A549 (cell line): Measurements from ENCODE around the gene MAFG. TPM values are rescaled to one million over a fixed set of nuclear protein-coding genes. Genes with fewer than 3 reads are reported as not detected.
A peak's percentile ranks its signal among the peaks of the same experiment; 100 is the strongest.

Experiments used
- ATAC-seq, 2 experiments: fragments of 200-7000 bp in 1 of 2; fragments of >200 bp in 1 of 2; cut with Nextera tagmentation in 1 of 2; cut with Tn5 transposase in 1 of 2; 3 replicates each; pipeline versions ENCODE4 v1.8.0 to v1.9.1; 2018 to 2020; ENCODE audit warnings: mild to moderate bottlenecking in 1 of 2, moderate library complexity in 1 of 2
- CTCF ChIA-PET: fragments of 300-600 bp; sonication (Branson Sonifier 250); formaldehyde crosslinking; extraction: SDS; loops from one replicate; lab custom pipeline; 2021; ENCODE audit warnings: antibody characterized with exemption, inconsistent platforms; lab: Yijun Ruan, JAX
- POLR2A ChIA-PET: fragments of 350-600 bp; formaldehyde crosslinking; extraction: SDS; loops from one replicate; lab custom pipeline; 2021; ENCODE audit warnings: antibody characterized with exemption, inconsistent platforms; lab: Yijun Ruan, JAX
- DNase-seq, 2 experiments: peaks; one replicate each; pipeline versions ENCODE4 v3.0.0 to v3.0.0-alpha.2; 2011 to 2016; ENCODE audit warnings: low read depth in 1 of 2, low spot score in 1 of 2
- FAIRE-seq: peaks from 2 replicates; lab custom pipeline; 2011; peaks lifted over from hg19 to GRCh38; lab: Jason Lieb, UNC
- H3K27ac ChIP-seq, 2 experiments: fragments of >200 bp; sonication (Bioruptor Twin); formaldehyde crosslinking; 3 replicates each; pipeline ENCODE4 v1.5.1; 2016 to 2017
- H3K4me1 ChIP-seq: fragments of >200 bp; sonication (Bioruptor Twin); formaldehyde crosslinking; 3 replicates; pipeline ENCODE4 v1.6.1; 2016
- H3K4me2 ChIP-seq: fragments of >200 bp; sonication (Bioruptor Twin); formaldehyde crosslinking; 3 replicates; pipeline ENCODE4 v1.6.1; 2016
- H3K4me3 ChIP-seq: fragments of >200 bp; sonication (Bioruptor Twin); formaldehyde crosslinking; 3 replicates; pipeline ENCODE4 v1.5.1; 2016
- H3K9me3 ChIP-seq: fragments of >200 bp; sonication (Bioruptor Twin); formaldehyde crosslinking; 3 replicates; pipeline ENCODE4 v1.6.1; 2016
- CBX2 ChIP-seq: fragments of 200-600 bp; sonication (generic); IDR thresholded peaks from 2 replicates; pipeline ENCODE4 v1.6.1; 2016; ENCODE audit warnings: low read depth, mild to moderate bottlenecking, borderline replicate concordance
- CHD2 ChIP-seq: fragments of 150-350 bp; IDR thresholded peaks from 2 replicates; pipeline ENCODE4 v1.6.1; 2014; ENCODE audit warnings: low read length; ENCODE audit not compliant: partially characterized antibody
- CHD4 ChIP-seq: fragments of 200-600 bp; sonication (generic); IDR thresholded peaks from 2 replicates; pipeline ENCODE4 v1.6.1; 2016; ENCODE audit warnings: antibody characterized with exemption, mild to moderate bottlenecking, borderline replicate concordance
- EHMT2 ChIP-seq: fragments of 200-600 bp; sonication (generic); IDR thresholded peaks from 2 replicates; pipeline ENCODE4 v1.6.1; 2016; ENCODE audit warnings: antibody characterized with exemption, low read depth, mild to moderate bottlenecking, moderate library complexity
- FOSB ChIP-seq: fragments of 250-450 bp; sonication (Bioruptor Pico); IDR thresholded peaks from 2 replicates; pipeline ENCODE4 v1.5.0; 2020; ENCODE audit warnings: mild to moderate bottlenecking, moderate library complexity
- FOXS1 ChIP-seq: fragments of 250-450 bp; sonication (Bioruptor Pico); IDR thresholded peaks from 2 replicates; pipeline ENCODE4 v1.5.0; 2020; ENCODE audit warnings: mild to moderate bottlenecking, moderate library complexity
- GATA3 ChIP-seq: IDR thresholded peaks from 2 replicates; pipeline ENCODE4 v1.6.1; 2012; ENCODE audit warnings: borderline replicate concordance
- HOXA7 ChIP-seq: fragments of 250-450 bp; sonication (Bioruptor Pico); IDR thresholded peaks from 2 replicates; pipeline ENCODE4 v1.5.0; 2020; ENCODE audit warnings: mild to moderate bottlenecking, moderate library complexity
- HOXB5 ChIP-seq: fragments of 250-450 bp; sonication (Bioruptor Pico); IDR thresholded peaks from 2 replicates; pipeline ENCODE4 v1.5.0; 2020; ENCODE audit warnings: mild to moderate bottlenecking, moderate library complexity
- KDM5A ChIP-seq: fragments of 200-600 bp; sonication (generic); IDR thresholded peaks from 2 replicates; pipeline ENCODE4 v1.6.1; 2016; ENCODE audit warnings: antibody characterized with exemption, mild to moderate bottlenecking
- MAFK ChIP-seq: fragments of 450-650 bp; IDR thresholded peaks from 2 replicates; pipeline ENCODE4 v1.6.1; 2014; ENCODE audit not compliant: partially characterized antibody
- RAD21 ChIP-seq, 2 experiments: fragments of >200 bp in 1 of 2; sonication (Bioruptor Twin) in 1 of 2; formaldehyde crosslinking in 1 of 2; IDR thresholded peaks in 1 of 2; conservative IDR thresholded peaks in 1 of 2; 2 replicates in 1 of 2; 3 replicates in 1 of 2; pipeline ENCODE4 v1.6.1; 2012 to 2018; ENCODE audit warnings: inconsistent platforms in 1 of 2
- RARB ChIP-seq: fragments of 250-450 bp; sonication (Bioruptor Pico); IDR thresholded peaks from 2 replicates; pipeline ENCODE4 v1.8.0; 2021; ENCODE audit warnings: mild to moderate bottlenecking, moderate library complexity
- RFX5 ChIP-seq: fragments of 450-650 bp; IDR thresholded peaks from 2 replicates; pipeline ENCODE4 v1.7.1; 2014; ENCODE audit warnings: antibody characterized with exemption, mild to moderate bottlenecking, moderate library complexity
- RNF2 ChIP-seq: fragments of 200-600 bp; sonication (generic); IDR thresholded peaks from 2 replicates; pipeline ENCODE4 v1.6.1; 2016; ENCODE audit warnings: low read depth, mild to moderate bottlenecking, antibody characterized with exemption, moderate library complexity, borderline replicate concordance
- SMC3 ChIP-seq: fragments of >200 bp; sonication (Bioruptor Twin); formaldehyde crosslinking; IDR thresholded peaks from 3 replicates; pipeline ENCODE4 v1.6.1; 2018; ENCODE audit warnings: inconsistent platforms
- TFCP2L1 ChIP-seq: fragments of 250-450 bp; sonication (Bioruptor Pico); IDR thresholded peaks from 2 replicates; pipeline ENCODE4 v1.5.0; 2021; ENCODE audit warnings: mild to moderate bottlenecking
- ZC3H11A ChIP-seq: fragments of 450-650 bp; IDR thresholded peaks from 2 replicates; pipeline ENCODE4 v1.6.1; 2014; ENCODE audit warnings: antibody characterized with exemption, mild to moderate bottlenecking
- ZNF302 ChIP-seq: fragments of 250-450 bp; sonication (Bioruptor Pico); IDR thresholded peaks from 2 replicates; pipeline ENCODE4 v1.9.0; 2021; ENCODE audit warnings: inconsistent platforms, mild to moderate bottlenecking, moderate library complexity
- WGBS: methylation state at CpG from one replicate; pipeline ENCODE4 v1.1.6; 2017; ENCODE audit errors: missing lambda C conversion rate; 5-methylcytosine and 5-hydroxymethylcytosine counted together
- polyA plus RNA-seq, 4 experiments: library from polyadenylated mRNA; depleted of rRNA in 3 of 4; stranded (reverse); fragments of >200 nt; fragmentation: RNase III in 1 of 4; extraction: RNeasy Plus Mini Kit Qiagen cat#74134 plus additional on column Dnase treatment in 1 of 4; gene quantifications; 2 replicates in 3 of 4; 3 replicates in 1 of 4; pipeline ENCODE4 v1.2.3, GENCODE V29; 2011 to 2017
- TF ChIP-seq, protein P1 (sequence below): fragments of >200 bp; sonication (Bioruptor Twin); formaldehyde crosslinking; IDR thresholded peaks from 2 replicates; pipeline ENCODE4 v1.6.1; 2016
- TF ChIP-seq, protein P2 (sequence below): IDR thresholded peaks from 2 replicates; pipeline ENCODE4 v1.6.1; 2012; ENCODE audit warnings: low read depth, borderline replicate concordance
- TF ChIP-seq, protein P3 (sequence below): fragments of 200-600 bp; sonication (generic); IDR thresholded peaks from 2 replicates; pipeline ENCODE4 v1.6.1; 2016; ENCODE audit warnings: antibody characterized with exemption, mild to moderate bottlenecking, moderate library complexity
- TF ChIP-seq, protein P4 (sequence below): IDR thresholded peaks from 2 replicates; pipeline ENCODE4 v1.6.1; 2012

MAFG gene
- polyA plus RNA-seq, 2 of the 4 experiments (the other 2 are of a cell fraction), result 47.9 to 57.9 TPM

DNA sequence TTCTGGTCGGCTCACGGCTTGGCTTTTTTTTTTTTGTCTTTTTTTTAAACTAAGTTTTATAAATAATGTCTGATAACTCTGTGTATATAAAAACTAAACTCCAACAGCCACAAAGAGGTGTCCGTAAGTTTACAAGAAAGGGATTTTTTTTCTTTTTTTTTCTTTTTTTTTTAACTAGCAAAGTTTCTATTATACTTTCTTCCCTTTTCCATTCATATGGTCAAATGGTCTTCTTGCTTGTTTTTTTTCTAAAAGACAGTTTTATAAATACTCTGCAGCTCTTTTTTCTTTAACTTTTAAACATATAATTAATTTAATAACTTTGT, 6.0 kb downstream of the MAFG start:
- FAIRE-seq, result no peak

DNA sequence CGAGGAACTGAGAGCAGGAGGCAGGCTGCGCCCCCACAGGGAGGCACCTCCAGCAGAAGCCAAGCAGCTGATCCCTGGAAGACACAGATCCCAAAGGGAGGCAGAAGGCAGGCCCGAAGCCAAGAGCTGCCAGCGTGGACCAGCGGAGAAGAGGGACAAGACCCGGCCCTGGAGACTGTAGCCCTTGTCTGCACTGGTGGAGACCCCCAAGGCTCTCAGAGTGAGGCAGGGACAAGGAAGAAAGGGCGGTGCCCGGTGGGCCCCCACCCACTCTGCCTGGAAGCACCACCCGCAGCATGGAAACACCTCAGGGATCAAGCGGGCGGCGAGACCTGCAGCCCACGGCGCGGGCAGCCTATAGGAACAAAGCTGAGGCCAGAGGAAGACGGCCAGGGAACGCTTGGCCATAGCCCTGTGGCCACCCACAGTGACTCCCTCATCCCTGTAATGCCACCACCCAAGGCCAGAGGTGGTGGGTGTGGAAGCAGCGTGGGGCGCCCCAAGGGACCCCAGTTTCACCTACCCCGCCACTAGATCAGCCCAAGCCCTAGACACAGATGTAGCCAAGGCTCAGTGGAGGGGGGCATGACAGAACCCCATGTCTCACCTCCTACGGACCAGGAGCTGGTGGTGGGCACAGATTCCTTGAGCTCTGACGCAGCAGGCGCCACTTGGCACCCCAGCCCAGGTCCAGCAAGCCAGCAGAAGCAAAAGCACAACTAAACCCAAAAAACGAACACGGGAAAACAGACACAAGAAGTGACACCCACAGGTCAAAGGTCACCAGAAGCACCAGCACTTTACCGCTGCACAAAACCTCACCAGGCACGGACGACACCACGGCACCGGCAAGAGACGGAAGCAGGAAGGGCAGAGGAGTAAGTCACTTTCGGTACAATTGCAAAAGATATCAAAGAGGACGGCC, 6.7 kb downstream of the MAFG start:
- ATAC-seq (no peak), DNase-seq (no peak), FAIRE-seq (no peak)
- POLR2A ChIA-PET, result no interaction called here
- Histone ChIP-seq H3K27ac (peak overlapping the region in 1 of 2 experiments; percentile 54; a peak in 3 of 6 replicates), H3K9me3 (no peaks in the 10 kb centered on the region), H3K4me2 (peak overlapping the region; percentile 96), H3K4me3 (no peak overlapping the region), H3K4me1 (peaks cover 85% of the 10 kb centered on the region)
- CTCF ChIA-PET, result interaction anchor here (2.2 to 2.3 kb wide), 2 partner anchors 14 to 39 kb away, joined by 6 to 8 read pairs; no protein-coding TSS in a partner anchor
- TF ChIP-seq ZNF302, result no peak
- TF ChIP-seq, protein P1, sequence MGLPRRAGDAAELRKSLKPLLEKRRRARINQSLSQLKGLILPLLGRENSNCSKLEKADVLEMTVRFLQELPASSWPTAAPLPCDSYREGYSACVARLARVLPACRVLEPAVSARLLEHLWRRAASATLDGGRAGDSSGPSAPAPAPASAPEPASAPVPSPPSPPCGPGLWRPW, result no peak
- TF ChIP-seq FOXS1 (CRISPR knock-in tag), result no peak
- TF ChIP-seq RNF2, result no peak
- no peak for TF ChIP-seq SMC3
- no peak for TF ChIP-seq MAFK
- TF ChIP-seq EHMT2, result no peak
- TF ChIP-seq RAD21 (conservative IDR thresholded peaks at IDR 0.05 in 1 of 2, IDR thresholded peaks at IDR 0.05 in 1 of 2), result no peak
- TF ChIP-seq, protein P2, sequence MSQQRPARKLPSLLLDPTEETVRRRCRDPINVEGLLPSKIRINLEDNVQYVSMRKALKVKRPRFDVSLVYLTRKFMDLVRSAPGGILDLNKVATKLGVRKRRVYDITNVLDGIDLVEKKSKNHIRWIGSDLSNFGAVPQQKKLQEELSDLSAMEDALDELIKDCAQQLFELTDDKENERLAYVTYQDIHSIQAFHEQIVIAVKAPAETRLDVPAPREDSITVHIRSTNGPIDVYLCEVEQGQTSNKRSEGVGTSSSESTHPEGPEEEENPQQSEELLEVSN, result no peak
- TF ChIP-seq RARB (CRISPR knock-in tag), result no peak
- TF ChIP-seq RFX5, result no peak
- TF ChIP-seq GATA3, result no peak
- no peak for TF ChIP-seq FOSB (CRISPR knock-in tag)
- no peak for TF ChIP-seq CBX2
- no peak for TF ChIP-seq HOXB5 (CRISPR knock-in tag)
- TF ChIP-seq ZC3H11A, result no peak
- 92% methylated on average over 33 of the region's 33 CpGs for WGBS

More for the DNA sequence above, 6.0 kb downstream of the MAFG start:
- Histone ChIP-seq H3K9me3 (no peaks in the 10 kb centered on the region), H3K4me1 (peaks cover 83% of the 10 kb centered on the region), H3K4me2 (peak overlapping the region; percentile 96), H3K27ac (no peak overlapping the region; a peak in 1 of 6 replicates), H3K4me3 (no peak overlapping the region)
- TF ChIP-seq, protein P3, sequence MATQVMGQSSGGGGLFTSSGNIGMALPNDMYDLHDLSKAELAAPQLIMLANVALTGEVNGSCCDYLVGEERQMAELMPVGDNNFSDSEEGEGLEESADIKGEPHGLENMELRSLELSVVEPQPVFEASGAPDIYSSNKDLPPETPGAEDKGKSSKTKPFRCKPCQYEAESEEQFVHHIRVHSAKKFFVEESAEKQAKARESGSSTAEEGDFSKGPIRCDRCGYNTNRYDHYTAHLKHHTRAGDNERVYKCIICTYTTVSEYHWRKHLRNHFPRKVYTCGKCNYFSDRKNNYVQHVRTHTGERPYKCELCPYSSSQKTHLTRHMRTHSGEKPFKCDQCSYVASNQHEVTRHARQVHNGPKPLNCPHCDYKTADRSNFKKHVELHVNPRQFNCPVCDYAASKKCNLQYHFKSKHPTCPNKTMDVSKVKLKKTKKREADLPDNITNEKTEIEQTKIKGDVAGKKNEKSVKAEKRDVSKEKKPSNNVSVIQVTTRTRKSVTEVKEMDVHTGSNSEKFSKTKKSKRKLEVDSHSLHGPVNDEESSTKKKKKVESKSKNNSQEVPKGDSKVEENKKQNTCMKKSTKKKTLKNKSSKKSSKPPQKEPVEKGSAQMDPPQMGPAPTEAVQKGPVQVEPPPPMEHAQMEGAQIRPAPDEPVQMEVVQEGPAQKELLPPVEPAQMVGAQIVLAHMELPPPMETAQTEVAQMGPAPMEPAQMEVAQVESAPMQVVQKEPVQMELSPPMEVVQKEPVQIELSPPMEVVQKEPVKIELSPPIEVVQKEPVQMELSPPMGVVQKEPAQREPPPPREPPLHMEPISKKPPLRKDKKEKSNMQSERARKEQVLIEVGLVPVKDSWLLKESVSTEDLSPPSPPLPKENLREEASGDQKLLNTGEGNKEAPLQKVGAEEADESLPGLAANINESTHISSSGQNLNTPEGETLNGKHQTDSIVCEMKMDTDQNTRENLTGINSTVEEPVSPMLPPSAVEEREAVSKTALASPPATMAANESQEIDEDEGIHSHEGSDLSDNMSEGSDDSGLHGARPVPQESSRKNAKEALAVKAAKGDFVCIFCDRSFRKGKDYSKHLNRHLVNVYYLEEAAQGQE, result no peak
- TF ChIP-seq ZNF302 (no peak), TFCP2L1 (no peak), HOXA7 (CRISPR knock-in tag) (no peak), KDM5A (no peak), CHD4 (no peak), CHD2 (no peak), FOSB (CRISPR knock-in tag) (no peak)
- TF ChIP-seq, protein P4, sequence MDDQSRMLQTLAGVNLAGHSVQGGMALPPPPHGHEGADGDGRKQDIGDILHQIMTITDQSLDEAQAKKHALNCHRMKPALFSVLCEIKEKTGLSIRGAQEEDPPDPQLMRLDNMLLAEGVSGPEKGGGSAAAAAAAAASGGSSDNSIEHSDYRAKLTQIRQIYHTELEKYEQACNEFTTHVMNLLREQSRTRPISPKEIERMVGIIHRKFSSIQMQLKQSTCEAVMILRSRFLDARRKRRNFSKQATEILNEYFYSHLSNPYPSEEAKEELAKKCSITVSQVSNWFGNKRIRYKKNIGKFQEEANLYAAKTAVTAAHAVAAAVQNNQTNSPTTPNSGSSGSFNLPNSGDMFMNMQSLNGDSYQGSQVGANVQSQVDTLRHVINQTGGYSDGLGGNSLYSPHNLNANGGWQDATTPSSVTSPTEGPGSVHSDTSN, result no peak
- 95% methylated on average over 3 of the region's 3 CpGs for WGBS
- ATAC-seq, result no peak
- ChIA-PET CTCF (interaction anchor here (2.2 kb wide), 1 partner anchor 38 kb away, joined by 8 read pairs; no protein-coding TSS in a partner anchor), POLR2A (no interaction called here)
- no peak for DNase-seq
